ENCODE data around the gene RPS6KA2.
"Not testable (repeated sequence)": the region's sequence is repeated elsewhere in the genome, so short reads cannot be mapped to it uniquely, and the experiment has no call there.

The RPS6KA2 gene

DNA sequence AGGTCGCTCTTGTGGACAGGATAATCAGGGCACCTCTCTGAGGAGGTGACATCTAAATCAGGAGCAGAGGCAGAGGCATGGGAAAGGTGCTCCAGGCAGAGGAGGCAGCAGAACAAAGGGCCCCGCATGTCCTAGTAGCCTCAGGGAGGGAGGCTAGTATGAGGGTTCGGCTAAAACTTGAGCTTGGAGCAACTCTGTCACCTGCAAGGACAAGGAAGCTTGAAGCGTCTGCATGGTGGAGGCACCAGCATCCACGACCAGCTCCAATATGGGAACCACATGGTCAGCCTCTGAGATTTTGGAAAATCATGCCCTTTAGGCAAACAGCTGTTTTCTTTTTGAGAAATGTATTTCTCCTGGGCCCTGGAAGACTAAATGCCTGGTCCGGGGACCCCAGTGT, 231.3 kb downstream of the RPS6KA2 start:
- no peak for DNase-seq (ENCODE audit: low read depth in 2 of 2)

DNA sequence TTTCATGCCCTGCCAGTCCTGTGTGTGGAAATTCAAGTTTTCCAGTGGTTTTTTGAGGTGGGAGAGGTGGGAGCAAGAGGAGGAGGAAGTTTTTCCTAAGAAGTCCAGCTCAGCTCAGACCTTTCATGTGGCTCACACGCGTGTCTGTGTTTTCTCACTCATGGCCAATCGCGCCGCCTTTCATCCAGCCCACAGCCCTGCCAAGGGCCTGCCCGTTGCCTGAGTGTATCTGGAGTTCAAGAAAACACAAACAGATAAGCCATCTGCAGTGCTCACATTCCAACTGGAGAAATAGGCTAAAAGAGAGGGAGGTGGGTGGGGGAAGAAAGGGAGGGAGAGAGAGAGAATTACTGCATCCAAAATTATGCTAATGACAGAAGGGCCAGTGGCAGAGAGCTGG, 231.7 kb downstream of the RPS6KA2 start:
- DNase-seq (ENCODE audit: low read depth in 2 of 2), result no peak

DNA sequence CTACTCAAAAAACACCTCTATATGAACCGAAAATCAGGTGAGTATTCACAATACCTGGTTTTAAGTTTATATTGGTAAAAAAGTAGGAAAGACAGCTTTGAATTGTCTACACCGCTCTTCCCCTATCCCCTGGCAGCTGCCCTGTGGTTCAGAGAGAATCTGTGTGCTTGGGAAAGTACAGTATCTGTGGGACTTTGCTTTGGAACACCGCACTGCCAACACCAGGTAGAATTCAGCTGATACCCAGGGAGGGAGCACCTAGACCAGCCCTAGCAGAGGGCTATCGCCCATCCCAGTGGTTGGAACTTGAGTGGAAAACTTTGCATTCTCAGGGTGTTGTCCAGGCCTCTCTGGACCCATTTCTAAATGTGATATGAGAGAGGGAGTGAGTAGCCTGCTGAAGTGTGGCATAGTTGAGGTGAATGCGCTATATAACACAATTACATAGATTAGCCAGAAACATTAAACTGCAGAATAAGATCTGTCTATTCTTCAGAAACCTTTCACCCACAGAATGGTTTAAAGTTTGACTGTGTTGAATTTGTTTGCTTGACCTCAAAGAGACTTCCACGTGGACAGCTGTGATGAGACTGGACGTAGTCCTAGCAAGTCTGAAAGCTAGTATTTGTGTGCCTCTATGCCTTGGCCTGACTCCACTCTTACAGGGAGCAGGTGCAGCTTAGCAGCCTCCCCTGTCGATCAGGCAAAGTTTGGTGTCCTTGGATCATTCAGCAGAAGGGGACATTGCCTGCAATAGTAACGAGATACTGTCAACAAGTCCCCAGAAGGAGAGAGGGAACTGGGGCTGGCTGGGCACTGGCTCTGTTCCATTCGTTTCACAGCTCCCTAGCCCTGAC, 232.8 kb downstream of the RPS6KA2 start:
- DNase-seq (ENCODE audit: low read depth in 2 of 2), result no peak

DNA sequence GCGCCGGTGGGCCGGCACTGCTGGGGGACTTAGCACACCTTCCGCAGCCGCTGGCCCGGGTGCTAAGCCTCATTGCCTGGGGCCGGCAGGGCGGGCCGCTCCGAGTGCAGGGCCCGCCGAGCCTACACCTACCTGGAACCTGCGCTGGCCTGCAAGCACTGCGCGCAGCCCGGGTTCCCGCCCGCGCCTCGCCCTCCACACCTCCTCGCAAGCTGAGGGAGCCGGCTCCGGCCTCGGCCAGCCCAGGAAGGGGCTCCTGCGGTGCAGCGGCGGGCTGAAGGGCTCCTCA, 233.6 kb downstream of the RPS6KA2 start:
- DNase-seq (ENCODE audit: low read depth in 2 of 2), result no peak

DNA sequence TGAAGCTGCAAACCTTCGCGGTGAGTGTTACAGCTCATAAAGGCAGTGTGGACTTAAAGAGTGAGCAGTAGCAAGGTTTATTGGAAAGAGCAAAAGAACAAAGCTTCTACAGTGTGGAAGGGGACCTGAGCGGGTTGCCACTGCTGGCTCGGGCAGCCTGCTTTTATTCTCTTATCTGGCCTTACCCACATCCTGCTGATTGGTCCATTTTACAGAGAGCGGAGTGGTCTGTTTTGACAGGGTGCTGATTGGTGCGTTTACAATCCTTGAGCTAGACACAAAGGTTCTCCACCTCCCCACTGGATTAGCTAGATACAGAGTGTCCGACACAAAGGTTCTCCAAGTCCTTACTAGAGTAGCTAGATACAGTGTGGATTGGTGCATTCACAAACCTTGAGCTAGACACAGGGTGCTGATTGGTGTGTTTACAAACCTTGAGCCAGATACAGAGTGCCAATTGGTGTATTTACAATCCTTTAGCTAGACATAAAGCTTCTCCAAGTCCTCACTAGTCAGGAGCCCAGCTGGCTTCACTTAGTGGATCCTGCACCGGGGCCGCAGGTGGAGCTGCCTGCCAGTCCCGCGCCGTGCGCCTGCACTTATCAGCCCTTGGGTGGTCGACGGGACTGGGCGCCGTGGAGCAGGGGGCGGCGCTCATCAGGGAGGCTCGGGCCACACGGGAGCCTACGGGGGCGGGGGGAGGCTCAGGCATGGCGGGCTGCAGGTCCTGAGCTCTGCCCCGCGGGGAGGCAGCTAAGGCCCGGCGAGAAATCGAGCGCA, 234.1 kb downstream of the RPS6KA2 start:
- DNase-seq (ENCODE audit: low read depth in 2 of 2), result not testable (repeated sequence)

DNA sequence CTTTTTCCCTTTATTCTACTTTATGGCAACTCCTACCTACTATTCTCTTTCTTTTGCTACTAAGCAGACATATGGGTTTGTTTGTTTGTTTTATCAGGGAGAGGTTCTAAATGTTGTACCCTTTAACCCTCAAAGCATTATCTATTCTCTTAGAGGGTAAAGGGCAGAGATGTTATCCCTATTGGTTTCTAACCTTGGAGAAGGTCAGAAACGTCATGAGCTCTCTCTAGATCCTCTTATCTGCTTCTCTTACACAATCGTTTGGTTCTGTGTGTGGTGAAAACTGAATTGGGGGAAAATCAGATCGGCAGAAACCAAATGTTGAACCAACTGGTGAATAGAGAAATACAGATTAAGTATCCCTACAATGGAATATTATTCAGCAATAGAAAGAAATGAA, 237.9 kb downstream of the RPS6KA2 start:
- no peak for DNase-seq (ENCODE audit: low read depth in 2 of 2)

DNA sequence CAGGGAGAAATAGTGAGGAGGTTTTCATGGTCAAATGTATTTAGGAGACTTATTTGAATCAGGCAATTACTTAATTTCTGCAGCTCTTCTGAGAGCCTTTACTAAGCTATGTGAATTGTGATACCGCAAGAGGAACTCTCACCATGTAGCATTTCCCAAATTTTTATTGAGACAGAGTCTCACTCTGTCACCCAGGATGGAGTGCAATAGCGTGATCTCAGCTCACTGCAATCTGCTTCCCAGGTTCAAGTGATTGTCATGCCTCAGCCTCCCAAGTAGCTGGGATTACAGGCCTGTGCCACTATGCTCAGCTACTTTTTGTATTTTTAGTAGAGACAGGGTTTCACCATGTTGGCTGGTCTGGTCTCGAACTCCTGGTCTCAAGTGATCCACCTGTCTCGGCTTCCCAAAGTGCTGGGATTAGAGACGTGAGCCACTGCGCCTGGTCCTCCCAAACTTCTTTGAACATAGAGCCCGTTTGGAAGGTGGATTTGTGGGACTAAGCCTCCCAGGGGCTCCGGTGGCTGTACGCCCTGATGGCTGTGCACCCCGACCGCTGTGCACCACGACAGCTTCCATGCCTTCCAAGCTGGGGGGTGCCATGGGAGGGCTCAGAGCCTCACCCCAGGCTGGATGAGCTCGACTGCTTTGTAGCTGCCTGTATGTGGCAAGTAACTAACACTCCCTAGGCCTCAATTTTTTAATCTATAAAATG, 238.6 kb downstream of the RPS6KA2 start:
- DNase-seq (ENCODE audit: low read depth in 2 of 2), result no peak

DNA sequence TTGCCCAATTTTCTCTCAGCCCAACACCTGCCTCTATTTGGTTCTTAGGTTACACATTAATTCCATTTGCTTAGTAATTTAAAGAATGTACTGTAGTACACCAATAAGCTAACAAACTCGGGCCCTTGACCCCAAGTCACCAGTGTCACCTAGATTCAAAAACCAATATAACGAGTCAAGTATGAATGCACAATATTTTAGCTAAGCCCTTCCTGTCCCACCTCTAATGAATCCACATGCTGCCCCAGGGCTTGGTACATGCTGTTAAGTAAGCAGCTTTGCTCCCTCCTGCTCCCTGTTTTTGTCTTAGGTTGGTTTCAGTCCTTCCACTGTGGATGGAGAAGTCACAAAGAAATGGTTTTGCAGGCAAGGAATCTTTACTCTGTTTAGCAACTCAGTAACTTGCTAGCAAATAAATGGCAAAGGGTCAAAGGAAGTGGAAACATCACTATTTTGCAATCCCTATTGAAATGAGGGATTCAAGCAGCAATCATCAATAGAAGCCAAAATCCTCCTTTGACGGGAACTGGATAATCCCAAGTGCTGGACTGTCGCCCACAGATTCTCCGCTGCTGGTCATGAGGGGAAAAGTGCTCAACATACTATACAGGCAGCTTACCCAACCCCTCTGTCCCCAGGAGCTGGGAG, 239.3 kb downstream of the RPS6KA2 start:
- DNase-seq (ENCODE audit: low read depth in 2 of 2), result no peak

DNA sequence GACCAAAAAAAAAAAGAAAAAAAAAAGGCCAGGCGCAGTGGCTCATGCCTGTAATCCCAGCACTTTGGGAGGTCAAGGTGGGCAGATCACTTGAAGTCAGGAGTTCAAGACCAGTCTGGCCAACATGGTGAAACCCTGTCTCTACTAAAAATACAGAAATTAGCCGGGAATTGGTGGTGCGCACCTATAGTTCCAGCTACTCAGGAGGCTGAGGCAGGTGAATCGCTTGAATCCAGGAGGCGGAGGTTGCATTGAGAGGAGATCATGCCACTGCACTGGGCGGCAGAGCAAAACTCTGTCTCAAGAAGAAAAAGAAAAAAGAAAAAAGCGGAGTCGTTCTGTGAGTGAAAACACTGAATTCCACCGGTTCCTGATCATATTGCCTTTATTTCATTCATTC, 240.0 kb downstream of the RPS6KA2 start:
- not testable (repeated sequence) for DNase-seq (ENCODE audit: low read depth in 2 of 2)

DNA sequence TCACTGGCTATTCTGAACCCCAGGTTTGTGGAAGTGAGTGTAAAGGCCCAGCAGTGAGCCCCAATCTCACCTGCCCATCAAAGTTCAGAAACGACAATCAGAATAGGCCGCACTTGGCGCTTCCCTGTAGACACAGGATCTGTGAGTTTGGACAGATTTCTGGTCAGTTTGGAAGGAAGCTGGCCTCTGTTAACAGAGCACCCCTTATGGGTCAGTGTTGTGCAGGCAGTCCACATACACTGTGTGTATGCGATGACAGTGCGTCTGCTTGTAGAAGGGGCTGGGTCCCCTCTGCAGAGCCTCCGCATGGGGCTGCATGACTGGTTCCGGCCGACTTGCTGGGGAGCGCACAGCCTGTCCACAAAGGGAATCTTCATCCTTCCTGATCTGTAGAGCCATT, 240.9 kb downstream of the RPS6KA2 start:
- DNase-seq (ENCODE audit: low read depth in 2 of 2), result no peak

DNA sequence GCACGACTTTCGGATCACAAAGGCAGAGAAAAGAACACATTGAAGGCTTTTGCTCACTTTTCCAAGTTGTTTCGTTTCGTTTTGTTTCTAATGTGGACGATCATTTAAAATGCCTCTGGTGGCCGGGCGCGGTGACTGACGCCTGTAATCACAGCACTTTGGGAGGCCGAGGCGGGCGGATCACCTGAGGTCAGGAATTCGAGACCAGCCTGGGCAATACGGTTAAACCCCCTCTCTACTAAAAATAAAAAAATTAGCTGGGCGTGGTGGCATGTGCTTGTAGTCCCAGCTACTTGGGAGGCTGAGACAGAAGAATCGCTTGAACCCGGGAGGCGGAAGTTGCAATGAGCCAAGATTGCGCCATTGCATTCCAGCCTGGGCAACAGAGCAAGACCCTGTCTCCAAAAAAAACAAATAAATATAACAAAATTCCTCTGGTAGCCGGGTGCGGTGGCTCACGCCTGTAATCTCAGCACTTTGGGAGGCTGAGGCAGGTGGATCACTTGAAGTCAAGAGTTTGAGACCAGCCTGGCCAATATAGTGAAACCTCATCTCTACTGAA, 243.2 kb downstream of the RPS6KA2 start:
- not testable (repeated sequence) for DNase-seq (ENCODE audit: low read depth in 2 of 2)

DNA sequence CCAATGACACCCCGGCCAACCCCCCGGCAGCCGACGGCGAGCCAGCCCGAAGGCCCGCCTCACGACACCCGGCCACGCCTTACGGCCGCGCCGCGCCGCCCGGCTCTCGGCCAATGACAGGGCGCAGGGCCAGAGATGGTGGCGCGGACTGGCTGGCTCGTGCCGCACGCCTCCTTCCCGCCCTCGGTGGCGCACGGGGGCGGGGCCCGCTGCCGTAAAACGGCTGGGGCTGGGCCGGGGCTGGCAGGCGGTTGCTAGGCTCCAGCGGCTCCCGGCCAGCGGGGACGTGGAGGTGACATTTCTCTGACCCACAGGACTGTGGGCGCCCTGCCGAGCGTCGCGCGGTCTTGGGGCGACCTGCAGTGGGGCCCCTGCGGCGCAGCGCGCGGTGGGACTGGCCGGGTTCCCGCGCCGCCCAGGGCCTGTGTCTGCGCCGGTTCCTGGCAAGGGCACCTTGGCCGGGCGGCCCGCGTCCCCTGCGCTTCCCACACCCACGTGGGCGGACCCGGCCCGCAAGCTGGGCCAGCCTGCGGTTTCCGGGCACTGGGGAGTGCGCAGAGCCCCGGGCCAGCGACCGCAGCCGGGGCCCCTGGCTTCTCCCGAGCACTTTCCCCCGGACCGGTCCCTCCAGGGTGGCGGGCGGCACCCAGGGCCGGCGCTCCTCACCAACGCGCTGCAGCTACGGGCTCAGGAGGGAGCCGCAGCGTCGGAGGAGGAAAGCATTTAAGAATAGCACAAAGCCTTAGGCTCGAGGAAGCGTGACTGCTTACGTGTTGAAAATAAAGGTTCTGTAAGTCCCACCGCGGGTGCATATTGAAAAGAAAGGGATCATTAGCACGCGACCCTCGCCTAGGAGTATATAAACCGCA, 243.9 kb downstream of the RPS6KA2 start, which contains the start of gene MPC1:
TSS of gene MPC1 (minus strand) at position 8 of the 869 bp plus-strand sequence. CDS start 64 bp downstream, outside the sequence.
- DNase-seq (ENCODE audit: low read depth in 2 of 2), result peak; percentile 85 to 93

DNA sequence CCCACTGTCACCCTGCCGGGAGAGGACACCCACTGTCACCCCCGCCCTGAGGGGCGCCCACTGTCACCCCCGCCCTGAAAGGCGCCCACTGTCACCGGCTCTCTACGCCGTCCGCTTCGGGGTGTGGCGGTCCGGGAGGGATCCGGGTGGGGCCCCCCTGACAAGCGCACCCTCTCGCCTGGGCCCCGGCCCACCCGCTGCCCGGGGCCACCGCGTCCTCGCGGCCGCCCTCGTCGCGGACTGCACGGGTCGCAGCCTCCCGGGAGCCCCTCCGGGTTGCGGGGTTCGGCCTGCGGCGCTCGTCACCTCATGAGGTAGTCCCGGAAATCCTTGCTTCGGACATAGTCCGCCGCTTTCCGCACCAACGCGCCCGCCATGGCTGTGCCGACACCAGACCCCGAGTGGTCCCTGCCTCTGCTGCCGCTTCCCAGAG, 244.5 kb downstream of the RPS6KA2 start:
- no peak for DNase-seq (ENCODE audit: low read depth in 2 of 2)

DNA sequence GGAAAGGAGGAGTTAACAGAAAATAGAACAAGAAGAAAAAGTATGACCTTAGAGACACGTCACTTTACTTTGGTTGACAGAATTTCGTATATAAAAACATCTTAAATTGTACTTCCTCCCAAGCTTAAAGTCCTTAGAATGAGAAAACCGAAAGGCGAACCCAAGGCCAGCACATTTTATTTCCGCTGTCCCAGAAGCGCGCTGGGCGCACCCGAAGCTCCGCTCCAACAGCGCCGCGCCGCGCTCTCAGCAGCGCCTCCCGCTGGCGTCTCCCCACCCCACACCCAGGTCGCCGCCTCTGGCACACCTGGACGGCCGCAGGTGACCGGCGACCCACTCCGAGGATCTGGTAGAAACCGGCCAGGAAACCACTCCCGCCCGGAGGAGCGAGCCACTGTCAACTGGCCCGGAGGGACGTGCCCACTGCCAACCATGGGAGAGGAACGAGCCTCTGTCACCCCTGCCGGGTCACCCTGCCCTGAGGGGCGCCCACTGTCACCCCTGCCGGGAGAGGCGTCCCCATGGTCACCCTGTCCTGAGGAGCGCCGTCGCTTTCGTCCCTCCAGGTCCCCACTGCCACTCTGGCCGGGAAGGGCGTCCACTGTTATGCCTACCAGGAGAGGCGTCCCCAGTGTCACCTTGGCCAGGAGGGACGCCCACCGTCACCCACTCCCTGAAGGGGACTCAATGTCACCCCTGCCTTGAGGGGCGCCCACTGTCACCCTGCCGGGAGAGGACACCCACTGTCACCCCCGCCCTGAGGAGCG, 245.1 kb downstream of the RPS6KA2 start:
- peak; percentile 38 to 46 for DNase-seq (ENCODE audit: low read depth in 2 of 2)

DNA sequence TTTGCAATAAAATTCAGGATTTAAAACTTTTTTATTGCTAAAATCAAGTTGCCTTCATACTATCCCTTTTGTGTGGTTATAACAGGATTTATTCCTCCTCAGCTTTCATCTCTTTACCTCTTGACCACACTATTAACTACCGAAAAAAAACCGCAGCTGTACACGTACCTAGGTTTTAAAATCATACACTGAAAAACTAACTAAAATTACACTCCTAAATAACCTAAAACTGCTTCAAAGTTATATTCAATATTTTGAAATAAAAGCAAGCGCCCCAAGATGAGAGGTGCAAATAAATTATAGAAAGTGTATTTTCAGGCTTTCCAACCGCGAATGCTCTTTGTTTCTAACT, 245.7 kb downstream of the RPS6KA2 start:
- no peak for DNase-seq (ENCODE audit: low read depth in 2 of 2)

DNA sequence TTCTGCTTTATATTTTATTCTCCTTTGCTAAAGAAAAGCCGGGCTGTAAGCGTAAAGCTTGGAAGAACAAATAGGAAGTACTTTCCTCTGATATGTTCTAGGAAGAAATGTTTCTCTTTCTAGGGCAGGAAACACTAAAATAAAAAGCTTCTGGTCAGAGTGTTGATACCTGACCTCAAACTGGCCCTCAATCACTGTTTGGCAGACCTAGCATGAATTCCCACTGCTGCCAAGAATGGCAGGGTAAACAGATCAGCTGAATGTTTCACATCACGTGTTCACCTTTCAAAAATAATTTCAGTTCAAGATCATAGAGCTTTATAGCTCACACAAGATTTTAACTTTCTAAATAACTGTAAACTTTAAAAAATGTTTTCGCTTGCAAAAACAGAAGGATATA, 247.3 kb downstream of the RPS6KA2 start:
- no peak for DNase-seq (ENCODE audit: low read depth in 2 of 2)

DNA sequence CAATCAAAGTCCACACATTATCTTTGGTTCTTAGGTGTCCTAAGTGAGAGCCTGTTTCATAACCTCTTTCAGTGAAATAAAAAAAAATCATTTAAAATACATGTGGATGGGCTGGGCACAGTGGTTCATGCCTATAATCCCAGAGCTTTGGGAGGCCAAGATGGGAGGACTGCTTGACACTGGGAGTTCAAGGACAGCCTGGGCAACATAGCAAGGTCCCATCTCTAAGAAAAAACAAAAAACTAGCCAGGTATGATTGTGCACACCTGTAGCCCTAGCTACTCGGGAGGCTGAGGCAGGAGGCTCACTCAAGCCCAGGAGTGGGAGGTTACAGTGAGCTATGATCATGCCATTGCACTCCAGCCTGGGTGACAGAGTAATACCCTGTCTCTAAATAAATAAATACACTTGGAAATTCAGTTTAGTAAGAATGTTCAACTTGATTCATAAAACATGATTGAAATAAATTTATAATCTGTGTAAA, 247.9 kb downstream of the RPS6KA2 start:
- no peak for DNase-seq (ENCODE audit: low read depth in 2 of 2)

DNA sequence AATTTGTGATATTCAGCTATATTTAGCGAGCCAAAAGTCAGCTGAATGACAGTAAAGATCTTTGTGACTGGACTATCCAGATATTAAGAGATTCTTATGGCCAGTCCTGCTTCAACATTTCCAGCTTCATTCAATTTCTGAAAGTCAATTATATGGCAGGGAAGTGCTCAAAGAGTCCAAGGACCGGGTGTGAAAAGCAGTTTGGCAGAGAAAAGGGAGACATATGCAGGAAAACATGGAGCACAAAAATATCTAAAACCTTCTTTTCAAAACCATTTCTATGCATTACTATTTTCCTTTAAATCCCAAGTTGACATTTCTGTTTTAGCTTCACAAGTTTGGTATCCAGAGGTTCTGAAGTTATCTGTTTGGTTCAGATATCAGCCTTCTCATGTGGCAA, 249.3 kb downstream of the RPS6KA2 start:
- DNase-seq (ENCODE audit: low read depth in 2 of 2), result no peak

DNA sequence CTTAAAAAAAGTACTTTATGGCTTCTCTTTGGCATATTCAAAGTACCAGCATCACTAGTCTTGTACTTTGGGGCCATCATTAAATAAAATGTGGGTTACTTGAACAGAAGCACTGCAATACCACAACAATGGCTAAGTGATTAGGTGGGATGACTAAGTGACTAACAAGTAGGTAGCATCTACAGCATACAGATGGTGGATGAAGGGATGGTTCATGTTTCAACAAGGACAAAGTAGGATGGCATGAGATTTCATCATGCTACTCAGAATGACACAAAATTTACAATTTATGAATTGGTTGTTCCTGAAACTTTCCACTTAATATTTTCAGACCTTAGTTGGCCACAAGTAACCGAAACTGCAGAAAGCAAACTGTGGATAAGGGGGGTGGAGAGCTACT, 252.0 kb downstream of the RPS6KA2 start:
- DNase-seq (ENCODE audit: low read depth in 2 of 2), result no peak

DNA sequence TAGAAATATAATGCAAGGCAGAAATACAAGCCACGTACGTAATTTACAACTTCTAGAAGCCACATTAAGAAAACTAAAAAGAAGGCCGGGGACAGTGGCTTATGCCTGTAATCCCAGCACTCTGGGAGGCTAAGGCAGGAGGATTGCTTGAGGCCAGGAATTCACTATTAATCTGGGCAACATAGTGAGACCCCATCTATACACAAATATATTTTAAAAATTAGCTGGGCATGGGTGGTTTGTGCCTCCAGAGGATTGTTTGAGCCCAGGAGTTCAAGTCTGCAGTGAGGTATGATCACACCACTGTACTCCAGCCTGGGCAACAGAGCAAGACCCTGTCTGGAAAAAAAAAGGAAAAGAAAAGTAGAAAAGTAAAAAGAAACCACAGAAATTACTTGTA, 256.6 kb downstream of the RPS6KA2 start:
- DNase-seq (ENCODE audit: low read depth in 2 of 2), result no peak

All from stimulated activated CD8-positive, alpha-beta memory T cell treated with anti-CD3 and anti-CD28 coated beads, Interleukin-15, amount 100 ng/mL, for 4 hours (primary cell).